AG10803 (cell line): ENCODE data around the gene TEC.
"Not testable (repeated sequence)": the region's sequence is repeated elsewhere in the genome, so short reads cannot be mapped to it uniquely, and the experiment has no call there.

ENCODE experiments used
- DNase-seq: peaks from one replicate; pipeline ENCODE4 v3.0.0; 2010; ENCODE audit warnings: low read depth
- H3K4me3 ChIP-seq: 2 replicates; pipeline ENCODE4 v1.5.1; 2011; ENCODE audit warnings: mild to moderate bottlenecking, low read length, control low read depth
- CTCF ChIP-seq: conservative IDR thresholded peaks from 2 replicates; pipeline ENCODE4 v1.5.1; 2011; ENCODE audit warnings: mild to moderate bottlenecking, low read length, control low read depth, inconsistent platforms

Gene TEC

GRCh38 chr4:48300004-48300403 is 30.4 kb upstream of the TEC start:
- no peak for TF ChIP-seq CTCF
- no peak overlapping the region for H3K4me3 ChIP-seq
- DNase-seq = peak; percentile 19

DNA sequence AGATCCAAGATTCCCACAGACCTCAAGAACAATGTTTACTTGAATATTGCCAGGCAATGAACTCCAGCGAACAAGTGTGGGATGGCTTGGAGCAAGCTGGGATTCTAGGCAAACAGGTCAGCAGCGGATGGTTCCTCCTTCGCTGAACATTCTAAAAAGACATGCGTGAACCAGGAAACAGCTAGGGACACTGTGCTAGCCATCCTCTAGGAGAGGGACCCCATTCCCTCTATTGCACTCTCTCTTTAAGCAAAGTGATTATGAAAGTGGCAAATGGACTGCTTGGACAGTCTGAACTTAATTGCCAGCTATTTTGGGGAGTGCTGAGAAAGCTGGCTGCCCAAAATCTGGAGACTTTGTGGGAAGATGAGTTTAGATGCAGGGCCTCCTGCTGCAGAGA is 29.9 kb upstream of the TEC start:
- no peak for DNase-seq
- no peak for TF ChIP-seq CTCF
- no peak overlapping the region for H3K4me3 ChIP-seq

- H3K4me3 ChIP-seq = no peak overlapping the region
- no peak for DNase-seq
- TF ChIP-seq CTCF = no peak
Observed at GRCh38 chr4:48297256-48297846, 27.7 kb upstream of the TEC start.

- DNase-seq = no peak
- no peak for TF ChIP-seq CTCF
- no peak overlapping the region for H3K4me3 ChIP-seq
Observed at GRCh38 chr4:48296365-48296764, 26.7 kb upstream of the TEC start.

- no peak for TF ChIP-seq CTCF
- H3K4me3 ChIP-seq = no peak overlapping the region
- DNase-seq = peak; percentile 33
Observed at GRCh38 chr4:48295116-48295515, 25.5 kb upstream of the TEC start.

DNA sequence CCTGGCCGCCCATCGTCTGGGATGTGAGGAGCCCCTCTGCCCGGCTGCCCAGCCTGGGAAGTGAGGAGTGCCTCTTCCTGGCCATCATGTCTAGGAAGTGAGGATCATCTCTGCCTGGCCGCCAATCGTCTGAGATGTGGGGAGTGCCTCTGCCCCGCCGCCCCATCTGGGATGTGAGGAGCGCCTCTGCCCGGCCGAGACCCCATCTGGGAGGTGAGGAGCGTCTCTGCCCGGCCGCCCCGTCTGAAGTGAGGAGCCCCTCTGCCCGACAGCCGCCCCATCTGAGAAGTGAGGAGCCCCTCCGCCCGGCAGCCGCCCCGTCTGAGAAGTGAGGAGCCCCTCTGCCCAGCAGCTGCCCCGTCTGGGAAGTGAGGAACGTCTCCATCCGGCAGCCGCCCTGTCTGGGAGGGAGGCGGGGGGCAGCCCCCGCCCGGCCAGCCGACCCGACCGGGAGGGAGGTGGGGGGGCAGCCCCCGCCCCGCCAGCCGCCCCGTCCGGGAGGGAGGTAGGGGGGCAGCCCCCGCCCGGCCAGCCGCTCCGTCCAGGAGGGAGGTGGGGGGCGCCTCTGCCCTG is 22.7 kb upstream of the TEC start:
- H3K4me3 ChIP-seq, DNase-seq: not testable (repeated sequence)

- peak; percentile 11 for DNase-seq
Observed at GRCh38 chr4:48290146-48290772, 20.6 kb upstream of the TEC start.

DNA sequence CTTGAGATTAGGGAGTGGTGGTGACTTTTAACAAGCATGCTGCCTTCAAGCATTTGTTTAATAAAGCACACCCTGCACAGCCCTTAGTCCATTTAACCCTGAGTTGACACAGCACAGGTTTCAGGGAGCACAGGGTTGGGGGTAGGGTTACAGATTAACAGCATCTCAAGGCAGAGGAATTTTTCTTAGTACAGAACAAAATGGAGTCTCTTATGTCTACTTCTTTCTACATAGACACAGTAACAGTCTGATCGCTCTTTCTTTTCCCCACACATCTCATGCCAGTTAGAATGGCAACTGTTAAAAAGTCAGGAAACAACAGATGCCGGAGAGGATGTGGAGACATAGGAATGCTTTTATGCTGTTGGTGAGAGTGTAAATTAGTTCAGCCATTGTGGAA is 16.4 kb upstream of the TEC start:
- H3K4me3 ChIP-seq, DNase-seq: not testable (repeated sequence)

More at GRCh38 chr4:48290146-48290772, 20.6 kb upstream of the TEC start:
- no peak overlapping the region for H3K4me3 ChIP-seq
- TF ChIP-seq CTCF = peak; percentile 73

DNA sequence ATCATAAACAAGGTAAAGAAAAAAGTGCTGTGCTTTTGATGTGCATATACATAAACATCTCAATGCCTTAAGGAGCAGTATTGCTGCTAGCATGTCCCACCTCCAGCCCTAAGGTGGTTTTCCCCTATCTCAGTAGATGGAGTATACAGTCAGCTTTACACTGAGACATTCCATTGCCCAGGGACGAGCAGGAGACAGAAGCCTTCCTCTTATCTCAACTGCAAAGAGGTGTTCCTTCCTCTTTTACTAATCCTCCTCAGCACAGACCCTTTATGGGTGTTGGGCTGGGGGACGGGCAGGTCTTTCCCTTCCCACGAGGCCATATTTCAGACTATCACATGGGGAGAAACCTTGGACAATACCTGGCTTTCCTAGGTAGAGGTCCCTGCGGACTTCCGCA is 16.0 kb upstream of the TEC start:
- not testable (repeated sequence) for H3K4me3 ChIP-seq, DNase-seq
